Neutrophil (primary cell): Measurements from ENCODE around the gene DPEP3.
"Not testable (repeated sequence)": the region's sequence is repeated elsewhere in the genome, so short reads cannot be mapped to it uniquely, and the experiment has no call there.

Experiments used
- H3K27ac ChIP-seq: fragments of 200-600 bp; sonication (generic); 2 replicates; pipeline ENCODE4 v1.5.1; 2016; ENCODE audit warnings: mild to moderate bottlenecking, moderate library complexity
- H3K27me3 ChIP-seq: fragments of 200-600 bp; sonication (generic); 2 replicates; pipeline ENCODE4 v1.6.0; 2016; ENCODE audit warnings: mild to moderate bottlenecking
- H3K36me3 ChIP-seq: fragments of 200-600 bp; sonication (generic); 2 replicates; pipeline ENCODE4 v1.5.1; 2017
- H3K4me1 ChIP-seq, 2 experiments: fragments of 200-600 bp in 1 of 2; sonication (generic) in 1 of 2; 1 replicate in 1 of 2; 2 replicates in 1 of 2; pipeline versions ENCODE4 v1.5.1 to v1.6.1; 2013 to 2016; ENCODE audit warnings: low read depth in 1 of 2, low read length in 1 of 2, mild to moderate bottlenecking in 1 of 2, moderate library complexity in 1 of 2; ENCODE audit not compliant: control insufficient read depth in 1 of 2, insufficient read depth in 1 of 2
- H3K4me3 ChIP-seq, 2 experiments: fragments of 200-600 bp in 1 of 2; sonication (generic) in 1 of 2; 1 replicate in 1 of 2; 2 replicates in 1 of 2; pipeline ENCODE4 v1.5.1; 2013 to 2016; ENCODE audit warnings: low read depth in 1 of 2, low read length in 1 of 2, mild to moderate bottlenecking in 1 of 2, moderate library complexity in 1 of 2
- H3K9me3 ChIP-seq: fragments of 200-600 bp; sonication (generic); 2 replicates; pipeline ENCODE4 v1.5.1; 2016
- TF ChIP-seq, protein P1 (sequence below): fragments of 200-600 bp; sonication (generic); IDR thresholded peaks from 2 replicates; pipeline ENCODE4 v1.5.1; 2016; ENCODE audit warnings: antibody characterized with exemption

The DPEP3 gene

DNA sequence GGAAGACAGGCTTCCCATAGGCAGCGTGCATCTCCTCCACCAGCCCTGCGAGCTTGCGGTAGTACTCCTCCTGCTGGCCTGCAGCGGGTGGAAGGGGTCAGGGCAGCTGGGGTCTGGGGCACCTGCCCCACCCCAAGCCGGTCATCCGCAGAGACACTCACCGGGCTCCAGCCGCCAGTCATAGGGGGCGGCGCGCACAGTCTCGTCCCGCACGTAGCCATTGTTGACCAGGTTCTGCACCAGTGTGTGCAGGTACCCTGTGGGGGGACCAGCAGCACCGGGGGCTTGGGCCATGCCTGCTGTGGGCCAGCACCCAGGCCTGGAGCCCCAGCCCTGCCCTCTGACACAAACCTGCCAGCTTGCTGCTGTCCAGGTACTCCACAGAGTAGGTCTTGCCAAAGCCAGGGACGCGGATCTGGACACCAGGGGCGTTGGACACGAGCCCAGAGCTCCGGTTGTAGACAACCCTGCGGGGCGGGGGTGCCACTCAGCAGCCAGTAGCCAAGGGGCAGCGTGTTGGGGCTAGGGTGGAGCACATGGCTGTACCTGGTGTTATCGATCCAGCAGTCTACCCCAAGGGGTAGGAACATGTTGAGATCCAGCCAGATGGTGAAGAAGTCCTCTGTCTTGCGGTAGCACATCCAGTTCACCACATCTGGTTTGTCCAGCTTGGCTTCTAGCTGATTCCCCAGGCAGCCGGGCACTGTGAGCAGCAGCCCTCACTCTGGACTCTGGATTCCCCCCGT is 37.6 kb downstream of the DPEP3 start:
- no peak overlapping the region for H3K27ac ChIP-seq
- no peaks in the 10 kb centered on the region for H3K27me3 ChIP-seq
- H3K9me3 ChIP-seq, result no peaks in the 10 kb centered on the region
- no peak overlapping the region for H3K4me3 ChIP-seq
- peaks cover 5 to 10% of the 10 kb centered on the region in 2 experiments for H3K4me1 ChIP-seq
- peaks cover 51% of the 10 kb centered on the region for H3K36me3 ChIP-seq
- TF ChIP-seq, protein P1, sequence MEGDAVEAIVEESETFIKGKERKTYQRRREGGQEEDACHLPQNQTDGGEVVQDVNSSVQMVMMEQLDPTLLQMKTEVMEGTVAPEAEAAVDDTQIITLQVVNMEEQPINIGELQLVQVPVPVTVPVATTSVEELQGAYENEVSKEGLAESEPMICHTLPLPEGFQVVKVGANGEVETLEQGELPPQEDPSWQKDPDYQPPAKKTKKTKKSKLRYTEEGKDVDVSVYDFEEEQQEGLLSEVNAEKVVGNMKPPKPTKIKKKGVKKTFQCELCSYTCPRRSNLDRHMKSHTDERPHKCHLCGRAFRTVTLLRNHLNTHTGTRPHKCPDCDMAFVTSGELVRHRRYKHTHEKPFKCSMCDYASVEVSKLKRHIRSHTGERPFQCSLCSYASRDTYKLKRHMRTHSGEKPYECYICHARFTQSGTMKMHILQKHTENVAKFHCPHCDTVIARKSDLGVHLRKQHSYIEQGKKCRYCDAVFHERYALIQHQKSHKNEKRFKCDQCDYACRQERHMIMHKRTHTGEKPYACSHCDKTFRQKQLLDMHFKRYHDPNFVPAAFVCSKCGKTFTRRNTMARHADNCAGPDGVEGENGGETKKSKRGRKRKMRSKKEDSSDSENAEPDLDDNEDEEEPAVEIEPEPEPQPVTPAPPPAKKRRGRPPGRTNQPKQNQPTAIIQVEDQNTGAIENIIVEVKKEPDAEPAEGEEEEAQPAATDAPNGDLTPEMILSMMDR, result no peak

DNA sequence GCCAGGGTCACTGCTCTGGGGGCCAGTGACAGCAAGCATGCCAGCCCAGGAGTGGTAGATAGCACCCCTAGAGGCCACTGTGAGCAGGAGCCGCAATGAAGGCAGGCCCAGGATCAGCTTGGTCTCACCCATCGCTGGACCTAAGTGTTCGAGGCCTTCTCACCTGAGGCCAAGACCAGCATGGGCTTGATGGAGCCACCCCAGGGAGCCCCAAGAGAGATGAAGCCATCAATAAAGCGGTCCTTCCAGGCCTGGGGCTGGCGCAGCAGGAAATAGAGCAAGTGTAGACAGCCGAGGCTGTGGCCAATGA is 38.1 kb downstream of the DPEP3 start:
- Histone ChIP-seq H3K9me3 (no peaks in the 10 kb centered on the region), H3K4me3 (no peak overlapping the region), H3K4me1 (peaks cover 11 to 15% of the 10 kb centered on the region in 2 experiments), H3K27me3 (no peaks in the 10 kb centered on the region), H3K36me3 (peaks cover 45% of the 10 kb centered on the region), H3K27ac (no peak overlapping the region)
- TF ChIP-seq, protein P1, result peak; percentile 48

DNA sequence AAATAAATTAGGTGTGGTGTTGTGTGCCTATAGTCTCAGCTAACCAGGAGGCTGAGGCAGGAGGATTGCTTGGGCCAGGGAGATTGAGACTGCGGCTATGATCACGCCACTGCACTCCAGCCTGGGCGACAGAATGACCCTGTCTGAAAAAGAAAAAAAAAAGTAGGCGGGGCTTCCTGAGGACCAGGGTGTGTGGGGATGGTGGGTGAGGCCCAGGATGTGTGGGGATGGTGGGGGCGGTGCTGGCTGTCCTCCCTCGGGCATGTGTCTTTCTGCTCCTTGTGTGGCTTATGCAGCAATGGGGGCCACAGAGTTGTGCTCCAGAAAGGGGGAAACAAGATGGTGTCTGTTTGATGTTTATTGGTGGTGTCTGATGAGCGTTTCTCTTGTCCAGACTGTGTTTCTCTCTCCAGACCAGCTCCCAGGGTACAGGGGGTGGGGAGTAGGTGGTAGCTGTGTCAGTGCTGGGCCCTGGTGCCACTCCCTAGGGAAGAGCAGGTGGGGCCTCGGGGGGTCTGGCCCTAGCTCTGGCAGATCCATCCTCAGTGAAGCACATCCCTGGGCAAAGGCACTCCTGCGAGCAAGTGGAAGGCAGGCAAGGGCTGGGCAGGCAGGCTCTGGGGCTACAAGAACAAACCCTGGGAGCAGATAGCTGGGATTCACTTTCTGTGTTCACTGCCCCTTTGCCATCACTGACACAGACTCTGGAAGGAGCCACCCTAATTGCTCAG is 38.7 kb downstream of the DPEP3 start:
- Histone ChIP-seq H3K4me3 (no peak overlapping the region), H3K36me3 (peaks cover 40% of the 10 kb centered on the region), H3K27ac (no peak overlapping the region), H3K4me1 (peaks cover 15 to 21% of the 10 kb centered on the region in 2 experiments), H3K9me3 (no peaks in the 10 kb centered on the region), H3K27me3 (no peaks in the 10 kb centered on the region)
- TF ChIP-seq, protein P1, result no peak

DNA sequence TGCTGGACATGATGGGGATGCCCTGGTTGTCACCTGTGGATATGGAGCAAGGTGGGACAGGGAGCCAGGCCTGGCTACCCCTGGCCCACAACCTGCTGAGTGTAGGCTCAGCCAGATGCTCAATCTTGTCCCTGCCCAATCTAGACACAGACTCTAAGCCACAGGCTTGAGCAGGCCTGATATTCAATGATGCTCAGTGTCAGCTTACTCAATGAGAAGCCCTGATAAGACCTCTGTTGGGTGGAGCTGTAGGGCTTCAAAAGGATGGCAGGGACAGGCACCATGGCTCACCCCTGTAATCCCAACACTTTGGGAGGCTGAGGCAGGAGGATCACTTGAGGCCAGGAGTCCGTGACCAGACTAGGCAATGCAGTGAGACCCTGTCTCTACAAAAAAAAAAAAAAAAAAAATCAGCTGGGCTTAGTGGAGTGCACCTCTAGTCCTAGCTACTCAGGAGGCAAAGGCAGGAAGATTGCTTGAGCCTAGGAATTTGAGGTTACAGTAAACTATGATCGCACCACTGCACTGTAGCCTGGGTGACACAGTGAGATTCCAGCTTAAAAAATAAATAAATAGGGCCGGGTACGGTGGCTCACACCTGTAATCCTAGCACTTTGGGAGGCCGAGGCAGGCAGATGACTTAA is 39.7 kb downstream of the DPEP3 start:
- Histone ChIP-seq H3K36me3 (peaks cover 30% of the 10 kb centered on the region), H3K9me3 (no peaks in the 10 kb centered on the region), H3K27ac (peak overlapping the region; percentile 46), H3K4me3 (no peak overlapping the region), H3K27me3 (no peaks in the 10 kb centered on the region), H3K4me1 (peaks cover 15 to 25% of the 10 kb centered on the region in 2 experiments)
- TF ChIP-seq, protein P1, result no peak

DNA sequence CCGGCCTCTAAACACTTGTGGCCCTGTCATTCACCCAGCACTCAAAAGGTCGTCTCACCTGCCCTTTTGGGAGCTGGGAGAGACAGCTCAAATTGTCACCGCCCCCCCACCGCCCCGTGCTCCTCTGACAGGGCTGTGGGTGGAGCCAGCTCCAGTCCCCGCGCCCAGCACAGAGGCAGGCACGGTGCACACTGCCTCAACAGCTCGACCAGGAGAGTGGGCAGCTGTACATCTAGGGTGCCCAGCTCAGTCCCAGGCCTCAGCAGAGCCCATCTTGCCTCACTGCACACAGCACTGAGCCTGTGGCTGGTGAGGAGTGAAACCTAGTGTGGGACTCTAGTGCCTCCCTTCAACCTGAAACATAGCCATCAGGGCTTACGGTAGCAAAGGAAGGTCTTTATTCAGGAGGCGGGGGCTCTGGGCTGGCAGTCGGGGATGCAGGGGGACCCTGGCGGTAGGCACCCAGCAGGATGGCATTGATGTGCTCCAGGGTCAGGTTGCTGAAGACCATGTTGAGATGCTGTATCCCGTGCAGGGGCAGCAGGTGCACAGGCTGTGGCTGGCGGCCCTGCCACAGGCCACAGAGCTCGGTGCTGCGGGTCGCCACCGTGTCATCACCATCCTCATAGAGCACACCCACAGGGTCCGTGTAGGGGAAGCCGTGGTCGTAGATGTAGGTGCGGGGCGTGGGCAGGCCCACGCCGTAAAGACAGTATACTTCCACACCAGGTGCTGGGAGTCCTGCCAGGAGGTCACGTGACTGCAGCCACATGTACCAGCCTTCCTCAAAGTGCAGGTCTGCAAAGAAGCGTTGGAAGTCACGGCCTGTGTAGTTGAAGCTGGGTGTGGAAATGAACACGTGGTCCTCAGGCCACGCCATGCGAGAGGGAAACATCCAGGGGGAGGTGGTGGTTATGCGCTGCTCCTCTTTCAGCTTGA is 40.5 kb downstream of the DPEP3 start:
- no peak overlapping the region for H3K4me3 ChIP-seq
- H3K27me3 ChIP-seq, result no peaks in the 10 kb centered on the region
- H3K36me3 ChIP-seq, result peaks cover 30% of the 10 kb centered on the region
- H3K9me3 ChIP-seq, result no peaks in the 10 kb centered on the region
- H3K4me1 ChIP-seq, result peaks cover 23 to 33% of the 10 kb centered on the region in 2 experiments
- H3K27ac ChIP-seq, result peak overlapping the region; percentile 46
- TF ChIP-seq, protein P1, result no peak

DNA sequence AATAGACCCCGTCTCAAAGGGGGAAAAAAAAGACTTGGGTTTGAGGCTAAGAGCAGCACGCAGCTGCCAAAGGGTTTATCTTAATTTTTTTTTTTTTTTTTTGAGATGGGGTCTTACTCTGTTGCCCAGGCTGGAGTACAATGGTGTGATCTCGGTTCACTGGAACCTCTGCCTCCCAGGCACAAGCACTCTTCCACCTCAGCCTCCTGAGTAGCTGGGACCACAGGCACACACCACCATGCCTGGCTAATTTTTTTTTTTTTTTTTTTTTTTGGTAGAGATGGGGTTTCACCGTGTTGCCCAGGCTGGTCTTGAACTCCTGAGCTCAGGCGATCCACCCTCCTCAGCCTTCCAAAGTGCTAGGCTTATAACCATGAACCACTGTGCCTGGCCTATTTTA is 42.6 kb downstream of the DPEP3 start:
- H3K27me3 ChIP-seq, H3K9me3 ChIP-seq: not testable (repeated sequence)
- H3K36me3 ChIP-seq, result peaks cover 31% of the 10 kb centered on the region
- H3K4me3 ChIP-seq, result peak overlapping the region in 1 of 2 experiments; percentile 89
- peaks cover 24 to 34% of the 10 kb centered on the region in 2 experiments for H3K4me1 ChIP-seq
- H3K27ac ChIP-seq, result peak overlapping the region; percentile 95
